Neural cell (in vitro differentiated cells): ENCODE measurements around the gene MYBBP1A. TPM values are rescaled to one million over a fixed set of nuclear protein-coding genes. Genes with fewer than 3 reads are reported as not detected.

Experiments
- H2AFZ ChIP-seq: fragments of 200-600, 300-800 bp; sonication (generic), shearing (Covaris generic); 2 replicates; pipeline ENCODE4 v1.6.0; 2014; ENCODE audit warnings: low read depth, mild to moderate bottlenecking, antibody characterized with exemption, low read length, moderate library complexity
- H3F3A ChIP-seq: fragments of 200-600 bp; shearing (Covaris generic); 2 replicates; pipeline ENCODE4 v1.6.1; 2016; ENCODE audit warnings: mild to moderate bottlenecking, moderate library complexity, mixed read lengths, antibody characterized with exemption, low read length; ENCODE audit not compliant: insufficient read depth, poor library complexity, severe bottlenecking
- H3K27ac ChIP-seq: fragments of 200-600, 300-800 bp; sonication (generic), shearing (Covaris generic); 2 replicates; pipeline ENCODE4 v1.5.1; 2014; ENCODE audit warnings: mild to moderate bottlenecking, low read length, moderate library complexity
- H3K27me3 ChIP-seq: fragments of 300-800, 200-600 bp; sonication (generic), shearing (Covaris generic); 2 replicates; pipeline ENCODE4 v1.6.0; 2014; ENCODE audit warnings: mild to moderate bottlenecking, low read depth, low read length, moderate library complexity; ENCODE audit not compliant: insufficient read depth
- H3K36me3 ChIP-seq: fragments of 300-800, 200-600 bp; sonication (generic), shearing (Covaris generic); 2 replicates; pipeline ENCODE4 v1.5.1; 2014; ENCODE audit warnings: mild to moderate bottlenecking, antibody characterized with exemption, low read length, moderate library complexity; ENCODE audit not compliant: insufficient read depth
- H3K4me2 ChIP-seq: fragments of 300-800, 200-600 bp; sonication (generic), shearing (Covaris generic); 2 replicates; pipeline ENCODE4 v1.6.0; 2014; ENCODE audit warnings: mild to moderate bottlenecking, low read length
- H3K4me3 ChIP-seq: fragments of 300-800, 200-600 bp; sonication (generic), shearing (Covaris generic); 2 replicates; pipeline ENCODE4 v1.5.1; 2014; ENCODE audit warnings: mild to moderate bottlenecking, low read length, moderate library complexity
- H3K79me2 ChIP-seq: fragments of 200-600 bp; shearing (Covaris generic); replicated peaks from 2 replicates; pipeline ENCODE4 v1.6.0; 2014; ENCODE audit warnings: mild to moderate bottlenecking, low read length, moderate library complexity; ENCODE audit not compliant: insufficient read depth
- H3K9ac ChIP-seq: fragments of 300-800, 200-600 bp; sonication (generic), shearing (Covaris generic); 2 replicates; pipeline ENCODE4 v1.6.1; 2016; ENCODE audit warnings: mild to moderate bottlenecking, low read length, mixed read lengths
- H3K9me2 ChIP-seq: fragments of 200-600 bp; shearing (Covaris generic); 2 replicates; pipeline ENCODE4 v1.6.1; 2016; ENCODE audit warnings: mild to moderate bottlenecking, low read length, mixed read lengths; ENCODE audit not compliant: insufficient read depth
- H3K9me3 ChIP-seq: fragments of 200-600, 300-800 bp; sonication (generic), shearing (Covaris generic); 2 replicates; pipeline ENCODE4 v1.6.1; 2016; ENCODE audit warnings: mild to moderate bottlenecking, mixed run types, low read length, moderate library complexity, mixed read lengths
- H4K20me1 ChIP-seq: fragments of 200-600 bp; shearing (Covaris generic); 2 replicates; pipeline ENCODE4 v1.6.1; 2016; ENCODE audit warnings: mild to moderate bottlenecking, mixed run types; ENCODE audit not compliant: insufficient read depth
- EP300 ChIP-seq: fragments of 450-650 bp; conservative IDR thresholded peaks from 2 replicates; pipeline ENCODE4 v1.6.1; 2014; ENCODE audit warnings: antibody characterized with exemption, mild to moderate bottlenecking, moderate library complexity; ENCODE audit not compliant: poor library complexity, severe bottlenecking
- EZH2 ChIP-seq: fragments of 200-600, 300-800 bp; shearing (Covaris generic), sonication (generic); IDR thresholded peaks from 2 replicates; pipeline ENCODE4 v1.6.1; 2014; ENCODE audit warnings: antibody characterized with exemption, low read length, borderline replicate concordance, mild to moderate bottlenecking; ENCODE audit not compliant: insufficient read depth, poor library complexity, severe bottlenecking
- MXI1 ChIP-seq: fragments of 450-650 bp; conservative IDR thresholded peaks from 2 replicates; pipeline ENCODE4 v1.6.1; 2014; ENCODE audit warnings: antibody characterized with exemption, mild to moderate bottlenecking; ENCODE audit not compliant: poor library complexity, severe bottlenecking
- POLR2AphosphoS5 ChIP-seq: IDR thresholded peaks from 2 replicates; pipeline ENCODE4 v1.6.1; 2012
- RAD21 ChIP-seq: fragments of 450-650 bp; conservative IDR thresholded peaks from 2 replicates; pipeline ENCODE4 v1.6.1; 2014; ENCODE audit warnings: antibody characterized with exemption, mild to moderate bottlenecking, moderate library complexity
- SMC3 ChIP-seq: fragments of 450-650 bp; conservative IDR thresholded peaks from 2 replicates; pipeline ENCODE4 v1.6.1; 2014; ENCODE audit warnings: antibody characterized with exemption, mild to moderate bottlenecking, moderate library complexity; ENCODE audit not compliant: poor library complexity
- TAF1 ChIP-seq: IDR thresholded peaks from 2 replicates; pipeline ENCODE4 v1.6.1; 2012; ENCODE audit warnings: low read depth
- polyA plus RNA-seq: library from polyadenylated mRNA; depleted of rRNA; stranded (reverse); fragments of >200 nt; gene quantifications from 2 replicates; pipeline ENCODE4 v1.2.3, GENCODE V29; 2014
- TF ChIP-seq, protein P1 (sequence below): fragments of 450-650 bp; IDR thresholded peaks from 2 replicates; pipeline ENCODE4 v1.5.1; 2014; ENCODE audit warnings: antibody characterized with exemption, mild to moderate bottlenecking, moderate library complexity; ENCODE audit not compliant: poor library complexity, severe bottlenecking
- TF ChIP-seq, protein P2 (sequence below): IDR thresholded peaks from 2 replicates; pipeline ENCODE4 v1.6.1; 2012; ENCODE audit warnings: borderline replicate concordance

The MYBBP1A gene
- polyA plus RNA-seq, 1 donor from 2014 or later: 15.6 TPM

DNA sequence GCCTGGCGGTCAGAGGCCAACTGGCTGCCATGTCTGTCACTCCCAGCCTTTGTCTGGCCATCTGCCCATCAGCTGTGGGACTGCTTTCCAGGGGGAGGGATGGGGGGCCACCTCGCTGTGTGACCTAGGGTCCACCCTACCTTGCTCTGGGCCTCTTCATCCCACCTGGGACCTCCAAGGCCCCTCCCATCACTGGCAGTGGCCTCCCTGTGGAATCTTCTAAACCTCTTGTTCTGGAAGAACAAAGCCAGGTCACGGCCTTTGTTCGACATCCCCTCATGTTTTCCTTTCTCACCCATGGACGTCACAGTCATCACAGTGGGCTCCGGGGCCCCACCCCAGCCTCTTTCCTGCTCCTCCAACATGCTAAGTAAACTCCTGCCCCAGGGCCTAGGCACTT is 32.5 kb downstream of the MYBBP1A start:
- no peaks in the 10 kb centered on the region for H3K9me2 ChIP-seq
- TF ChIP-seq EP300 (no peak), RAD21 (no peak), POLR2AphosphoS5 (no peak), TAF1 (no peak), MXI1 (no peak)
- TF ChIP-seq, protein P1, sequence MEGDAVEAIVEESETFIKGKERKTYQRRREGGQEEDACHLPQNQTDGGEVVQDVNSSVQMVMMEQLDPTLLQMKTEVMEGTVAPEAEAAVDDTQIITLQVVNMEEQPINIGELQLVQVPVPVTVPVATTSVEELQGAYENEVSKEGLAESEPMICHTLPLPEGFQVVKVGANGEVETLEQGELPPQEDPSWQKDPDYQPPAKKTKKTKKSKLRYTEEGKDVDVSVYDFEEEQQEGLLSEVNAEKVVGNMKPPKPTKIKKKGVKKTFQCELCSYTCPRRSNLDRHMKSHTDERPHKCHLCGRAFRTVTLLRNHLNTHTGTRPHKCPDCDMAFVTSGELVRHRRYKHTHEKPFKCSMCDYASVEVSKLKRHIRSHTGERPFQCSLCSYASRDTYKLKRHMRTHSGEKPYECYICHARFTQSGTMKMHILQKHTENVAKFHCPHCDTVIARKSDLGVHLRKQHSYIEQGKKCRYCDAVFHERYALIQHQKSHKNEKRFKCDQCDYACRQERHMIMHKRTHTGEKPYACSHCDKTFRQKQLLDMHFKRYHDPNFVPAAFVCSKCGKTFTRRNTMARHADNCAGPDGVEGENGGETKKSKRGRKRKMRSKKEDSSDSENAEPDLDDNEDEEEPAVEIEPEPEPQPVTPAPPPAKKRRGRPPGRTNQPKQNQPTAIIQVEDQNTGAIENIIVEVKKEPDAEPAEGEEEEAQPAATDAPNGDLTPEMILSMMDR: no peak
- TF ChIP-seq, protein P2, sequence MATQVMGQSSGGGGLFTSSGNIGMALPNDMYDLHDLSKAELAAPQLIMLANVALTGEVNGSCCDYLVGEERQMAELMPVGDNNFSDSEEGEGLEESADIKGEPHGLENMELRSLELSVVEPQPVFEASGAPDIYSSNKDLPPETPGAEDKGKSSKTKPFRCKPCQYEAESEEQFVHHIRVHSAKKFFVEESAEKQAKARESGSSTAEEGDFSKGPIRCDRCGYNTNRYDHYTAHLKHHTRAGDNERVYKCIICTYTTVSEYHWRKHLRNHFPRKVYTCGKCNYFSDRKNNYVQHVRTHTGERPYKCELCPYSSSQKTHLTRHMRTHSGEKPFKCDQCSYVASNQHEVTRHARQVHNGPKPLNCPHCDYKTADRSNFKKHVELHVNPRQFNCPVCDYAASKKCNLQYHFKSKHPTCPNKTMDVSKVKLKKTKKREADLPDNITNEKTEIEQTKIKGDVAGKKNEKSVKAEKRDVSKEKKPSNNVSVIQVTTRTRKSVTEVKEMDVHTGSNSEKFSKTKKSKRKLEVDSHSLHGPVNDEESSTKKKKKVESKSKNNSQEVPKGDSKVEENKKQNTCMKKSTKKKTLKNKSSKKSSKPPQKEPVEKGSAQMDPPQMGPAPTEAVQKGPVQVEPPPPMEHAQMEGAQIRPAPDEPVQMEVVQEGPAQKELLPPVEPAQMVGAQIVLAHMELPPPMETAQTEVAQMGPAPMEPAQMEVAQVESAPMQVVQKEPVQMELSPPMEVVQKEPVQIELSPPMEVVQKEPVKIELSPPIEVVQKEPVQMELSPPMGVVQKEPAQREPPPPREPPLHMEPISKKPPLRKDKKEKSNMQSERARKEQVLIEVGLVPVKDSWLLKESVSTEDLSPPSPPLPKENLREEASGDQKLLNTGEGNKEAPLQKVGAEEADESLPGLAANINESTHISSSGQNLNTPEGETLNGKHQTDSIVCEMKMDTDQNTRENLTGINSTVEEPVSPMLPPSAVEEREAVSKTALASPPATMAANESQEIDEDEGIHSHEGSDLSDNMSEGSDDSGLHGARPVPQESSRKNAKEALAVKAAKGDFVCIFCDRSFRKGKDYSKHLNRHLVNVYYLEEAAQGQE: no peak
- no peak overlapping the region for H3K9ac ChIP-seq
- no peak overlapping the region for H2AFZ ChIP-seq
- H4K20me1 ChIP-seq: no peaks in the 10 kb centered on the region
- H3F3A ChIP-seq: no peaks in the 10 kb centered on the region
- no peaks in the 10 kb centered on the region for H3K79me2 ChIP-seq
- H3K27ac ChIP-seq: no peak overlapping the region
- H3K4me2 ChIP-seq: no peak overlapping the region
- no peaks in the 10 kb centered on the region for H3K9me3 ChIP-seq
- no peak overlapping the region for H3K4me3 ChIP-seq
- no peaks in the 10 kb centered on the region for H3K27me3 ChIP-seq
- H3K36me3 ChIP-seq: no peaks in the 10 kb centered on the region

DNA sequence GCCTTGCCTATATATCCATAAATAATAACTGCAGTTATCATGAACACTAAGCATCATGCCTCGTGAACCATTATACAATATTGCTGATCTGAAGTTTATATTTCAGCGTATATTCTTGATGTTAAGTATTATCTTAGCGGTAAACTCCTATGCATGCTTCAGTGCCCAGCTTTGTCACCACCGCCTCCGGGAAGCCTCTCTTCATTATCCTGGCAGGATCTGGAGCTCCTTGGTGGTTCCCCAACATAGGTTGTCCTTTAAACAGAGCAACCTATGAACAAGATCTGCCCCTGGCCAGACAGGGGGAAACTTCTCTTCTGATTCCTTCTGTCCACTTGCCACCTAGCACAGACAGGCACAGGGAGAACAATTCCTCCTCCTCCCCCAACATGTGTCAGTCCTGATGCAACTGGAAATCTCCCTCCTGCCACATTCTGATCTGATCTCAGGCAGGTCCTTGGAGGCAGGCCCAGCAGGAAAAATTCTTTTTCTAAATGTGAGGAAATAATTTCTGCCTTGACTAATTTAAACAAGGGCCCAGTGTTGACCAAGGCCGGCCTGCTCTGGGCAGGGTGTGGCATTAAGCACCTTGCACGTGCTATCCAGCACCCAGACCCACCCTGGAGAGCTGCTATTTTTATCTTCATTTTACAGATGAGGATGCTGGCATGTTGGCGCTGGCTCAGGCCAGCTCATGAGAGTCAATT is 34.1 kb downstream of the MYBBP1A start:
- Histone ChIP-seq H3K9me2 (no peaks in the 10 kb centered on the region), H2AFZ (no peak overlapping the region), H3K27me3 (no peaks in the 10 kb centered on the region), H3K9ac (no peak overlapping the region), H3K79me2 (no peaks in the 10 kb centered on the region), H3K36me3 (no peaks in the 10 kb centered on the region), H3K9me3 (no peaks in the 10 kb centered on the region), H4K20me1 (no peaks in the 10 kb centered on the region), H3K4me2 (no peak overlapping the region), H3F3A (no peaks in the 10 kb centered on the region), H3K27ac (no peak overlapping the region), H3K4me3 (no peak overlapping the region)
- TF ChIP-seq SMC3 (no peak), EP300 (no peak), POLR2AphosphoS5 (no peak), MXI1 (no peak), RAD21 (no peak), EZH2 (no peak)
- TF ChIP-seq, protein P2: no peak
- TF ChIP-seq, protein P1: no peak
